PC-3 (cell line): Measurements from ENCODE around the gene MUC6. TPM values are rescaled to one million over a fixed set of nuclear protein-coding genes. Genes with fewer than 3 reads are reported as not detected.

ENCODE experiments used
- ATAC-seq: fragments of 200-7000 bp; cut with Tn5 transposase; 2 replicates; pipeline ENCODE4 v1.9.1; 2020; ENCODE audit warnings: mild to moderate bottlenecking, moderate library complexity
- BruUV-seq: library from RNA; stranded (reverse); fragments of 400-500 nt; replicated peaks from 2 replicates; lab custom pipeline; 2021; lab: Mats Ljungman, UMichigan
- CTCF ChIA-PET: fragments of 300-600 bp; sonication (Branson Sonifier 250); formaldehyde crosslinking; loops from one replicate; lab custom pipeline; 2022; ENCODE audit warnings: antibody characterized with exemption; lab: Charles Lee
- POLR2A ChIA-PET: fragments of 300-600 bp; sonication (Branson Sonifier 250); formaldehyde crosslinking; loops from one replicate; lab custom pipeline; 2022; ENCODE audit warnings: antibody characterized with exemption; ENCODE audit not compliant: unreplicated experiment; lab: Charles Lee
- DNase-seq: peaks from one replicate; pipeline ENCODE4 v3.0.0-alpha.2; 2015
- H2AFZ ChIP-seq: fragments of 300-600 bp; sonication (generic); 2 replicates; pipeline ENCODE4 v1.6.0; 2016; ENCODE audit warnings: antibody characterized with exemption, low read length
- H3F3A ChIP-seq: fragments of 300-600 bp; sonication (generic); one replicate; pipeline ENCODE4 v1.6.0; 2017; ENCODE audit warnings: antibody characterized with exemption, low read length, control low read depth, mild to moderate bottlenecking; ENCODE audit not compliant: unreplicated experiment
- H3K27ac ChIP-seq: fragments of 300-600 bp; sonication (generic); 2 replicates; pipeline ENCODE4 v1.5.1; 2016; ENCODE audit warnings: mild to moderate bottlenecking, low read length
- H3K27me3 ChIP-seq: fragments of 300-600 bp; sonication (generic); 2 replicates; pipeline ENCODE4 v1.6.1; 2016; ENCODE audit warnings: low read length, mixed read lengths
- H3K36me3 ChIP-seq: fragments of 300-600 bp; sonication (generic); 2 replicates; pipeline ENCODE4 v1.6.1; 2016; ENCODE audit warnings: low read depth, mixed run types, low read length, mixed read lengths
- H3K4me1 ChIP-seq: fragments of 300-600 bp; sonication (generic); 2 replicates; pipeline ENCODE4 v1.5.1; 2016; ENCODE audit warnings: low read length; ENCODE audit not compliant: insufficient read depth
- H3K4me2 ChIP-seq: fragments of 300-600 bp; sonication (generic); 2 replicates; pipeline ENCODE4 v1.6.0; 2016; ENCODE audit warnings: low read length
- H3K4me3 ChIP-seq: fragments of 300-600 bp; sonication (generic); 2 replicates; pipeline ENCODE4 v1.5.1; 2016; ENCODE audit warnings: mild to moderate bottlenecking, low read length, mixed read lengths
- H3K79me2 ChIP-seq: fragments of 300-600 bp; sonication (generic); 2 replicates; pipeline ENCODE4 v1.6.1; 2017; ENCODE audit warnings: low read length, mixed read lengths
- H3K9ac ChIP-seq: fragments of 300-600 bp; sonication (generic); 2 replicates; pipeline ENCODE4 v1.6.0; 2016; ENCODE audit warnings: mild to moderate bottlenecking, low read length
- H3K9me2 ChIP-seq: fragments of 300-600 bp; sonication (generic); replicated peaks from 2 replicates; pipeline ENCODE4 v1.6.1; 2016; ENCODE audit warnings: mixed run types, low read length, mixed read lengths
- H3K9me3 ChIP-seq: fragments of 300-600 bp; sonication (generic); 2 replicates; pipeline ENCODE4 v1.6.1; 2016; ENCODE audit warnings: low read length, mixed read lengths
- H4K20me1 ChIP-seq: fragments of 300-600 bp; sonication (generic); 2 replicates; pipeline ENCODE4 v1.6.1; 2016; ENCODE audit warnings: low read length, mixed read lengths
- EZH2 ChIP-seq: fragments of 300-600 bp; sonication (generic); IDR thresholded peaks from one replicate; pipeline ENCODE4 v1.6.1; 2017; ENCODE audit warnings: antibody characterized with exemption, mild to moderate bottlenecking, low read length; ENCODE audit not compliant: unreplicated experiment
- EZH2phosphoT487 ChIP-seq: fragments of 300-600 bp; sonication (generic); IDR thresholded peaks from 2 replicates; pipeline ENCODE4 v1.6.1; 2018; ENCODE audit warnings: mild to moderate bottlenecking, antibody characterized with exemption, low read length, borderline replicate concordance
- intact Hi-C: fragments of 100-400 bp; cut with micrococcal nuclease; formaldehyde crosslinking; loops from 2 replicates; pipeline ENCODE4 v1.9.0; 2023
- total RNA-seq: library from RNA; depleted of rRNA; stranded (reverse); fragments of >200 nt; gene quantifications from 2 replicates; pipeline ENCODE4 v1.2.3, GENCODE V29; 2014
- TF ChIP-seq, protein P1 (sequence below): fragments of 300-600 bp; sonication (generic); conservative IDR thresholded peaks from 2 replicates; pipeline ENCODE4 v1.5.1; 2017; ENCODE audit warnings: antibody characterized with exemption, low read depth, mild to moderate bottlenecking, low read length

Gene MUC6
- total RNA-seq, 1 experiment from 2014 or later, result 0.18 TPM

DNA sequence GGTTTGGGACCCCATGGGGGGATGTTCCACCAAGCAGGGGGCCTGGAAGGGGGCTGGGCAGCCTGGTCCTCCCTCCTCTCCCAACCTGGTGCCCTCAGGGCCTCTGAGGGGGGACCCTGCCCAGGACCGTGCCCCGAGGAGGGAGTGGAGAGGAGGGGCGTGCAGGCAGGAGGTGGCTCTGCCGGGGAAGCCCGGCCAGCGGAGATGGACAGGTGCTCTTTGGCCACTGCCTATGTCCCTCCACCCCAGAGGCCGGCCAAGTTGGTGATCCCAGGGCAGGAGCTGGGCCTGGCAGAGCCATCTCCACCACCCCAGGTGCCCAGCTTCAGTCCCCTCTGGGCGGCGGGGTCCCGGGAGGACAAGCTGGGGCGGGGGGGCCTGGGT is 40.5 kb upstream of the MUC6 start:
- POLR2A ChIA-PET, result no interaction called here
- TF ChIP-seq EZH2 (no peak), EZH2phosphoT487 (no peak)
- TF ChIP-seq, protein P1, sequence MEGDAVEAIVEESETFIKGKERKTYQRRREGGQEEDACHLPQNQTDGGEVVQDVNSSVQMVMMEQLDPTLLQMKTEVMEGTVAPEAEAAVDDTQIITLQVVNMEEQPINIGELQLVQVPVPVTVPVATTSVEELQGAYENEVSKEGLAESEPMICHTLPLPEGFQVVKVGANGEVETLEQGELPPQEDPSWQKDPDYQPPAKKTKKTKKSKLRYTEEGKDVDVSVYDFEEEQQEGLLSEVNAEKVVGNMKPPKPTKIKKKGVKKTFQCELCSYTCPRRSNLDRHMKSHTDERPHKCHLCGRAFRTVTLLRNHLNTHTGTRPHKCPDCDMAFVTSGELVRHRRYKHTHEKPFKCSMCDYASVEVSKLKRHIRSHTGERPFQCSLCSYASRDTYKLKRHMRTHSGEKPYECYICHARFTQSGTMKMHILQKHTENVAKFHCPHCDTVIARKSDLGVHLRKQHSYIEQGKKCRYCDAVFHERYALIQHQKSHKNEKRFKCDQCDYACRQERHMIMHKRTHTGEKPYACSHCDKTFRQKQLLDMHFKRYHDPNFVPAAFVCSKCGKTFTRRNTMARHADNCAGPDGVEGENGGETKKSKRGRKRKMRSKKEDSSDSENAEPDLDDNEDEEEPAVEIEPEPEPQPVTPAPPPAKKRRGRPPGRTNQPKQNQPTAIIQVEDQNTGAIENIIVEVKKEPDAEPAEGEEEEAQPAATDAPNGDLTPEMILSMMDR, result no peak
- Histone ChIP-seq H3K79me2 (no peaks in the 10 kb centered on the region), H3K27me3 (no peaks in the 10 kb centered on the region), H3K4me1 (peaks cover 21% of the 10 kb centered on the region), H3F3A (no peaks in the 10 kb centered on the region), H4K20me1 (no peaks in the 10 kb centered on the region), H3K4me2 (no peak overlapping the region), H3K9ac (no peak overlapping the region), H3K4me3 (no peak overlapping the region), H3K36me3 (no peaks in the 10 kb centered on the region), H3K27ac (no peak overlapping the region), H3K9me3 (no peaks in the 10 kb centered on the region), H3K9me2 (no peaks in the 10 kb centered on the region), H2AFZ (no peak overlapping the region)
- DNase-seq, result no peak
- ATAC-seq, result no peak
- no TSS peak for BruUV-seq
- intact Hi-C loops, result no loop called here
- CTCF ChIA-PET, result no interaction called here

DNA sequence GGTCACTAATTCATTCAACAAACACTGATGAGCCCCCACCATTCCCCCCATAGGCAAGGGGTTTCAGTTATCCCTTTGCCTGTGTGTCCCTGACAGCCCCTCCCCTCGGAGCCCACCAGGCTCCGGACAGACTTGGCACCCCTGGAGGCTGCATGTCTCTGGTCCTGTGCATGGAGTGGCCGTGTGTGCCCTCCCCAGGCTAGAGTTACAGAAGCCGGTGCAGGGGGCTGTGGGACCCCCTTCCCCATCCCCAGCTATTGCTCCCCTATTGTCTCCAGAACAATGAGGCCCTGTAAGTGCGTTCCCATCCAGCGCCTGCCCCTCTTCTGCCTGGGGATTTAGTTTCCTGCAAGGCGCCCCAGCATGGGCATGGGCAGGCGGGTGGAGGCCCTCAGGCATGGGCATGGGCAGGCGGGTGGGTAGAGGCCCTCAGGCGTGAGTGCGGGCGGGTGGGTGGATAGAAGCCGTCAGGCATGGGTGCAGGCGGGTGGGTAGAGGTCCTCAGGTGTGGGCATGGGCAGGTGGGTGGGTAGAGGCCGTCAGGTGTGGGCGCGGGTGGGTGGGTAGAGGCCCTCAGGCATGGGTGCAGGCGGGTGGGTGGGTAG is 39.6 kb upstream of the MUC6 start:
- no peak for ATAC-seq
- no peaks in the 10 kb centered on the region for H3K9me2 ChIP-seq
- ChIA-PET CTCF (no interaction called here), POLR2A (no interaction called here)
- H2AFZ ChIP-seq, result no peak overlapping the region
- no peaks in the 10 kb centered on the region for H4K20me1 ChIP-seq
- DNase-seq, result no peak
- peaks cover 28% of the 10 kb centered on the region for H3K4me1 ChIP-seq
- no TSS peak for BruUV-seq
- no peaks in the 10 kb centered on the region for H3K36me3 ChIP-seq
- no peaks in the 10 kb centered on the region for H3K79me2 ChIP-seq
- intact Hi-C loops, result no loop called here
- no peak overlapping the region for H3K4me3 ChIP-seq
- H3K27ac ChIP-seq, result no peak overlapping the region
- H3F3A ChIP-seq, result no peaks in the 10 kb centered on the region
- no peaks in the 10 kb centered on the region for H3K27me3 ChIP-seq
- TF ChIP-seq, protein P1, result no peak
- TF ChIP-seq EZH2, result no peak
- no peak for TF ChIP-seq EZH2phosphoT487
- H3K9ac ChIP-seq, result no peak overlapping the region
- H3K4me2 ChIP-seq, result no peak overlapping the region
- no peaks in the 10 kb centered on the region for H3K9me3 ChIP-seq

DNA sequence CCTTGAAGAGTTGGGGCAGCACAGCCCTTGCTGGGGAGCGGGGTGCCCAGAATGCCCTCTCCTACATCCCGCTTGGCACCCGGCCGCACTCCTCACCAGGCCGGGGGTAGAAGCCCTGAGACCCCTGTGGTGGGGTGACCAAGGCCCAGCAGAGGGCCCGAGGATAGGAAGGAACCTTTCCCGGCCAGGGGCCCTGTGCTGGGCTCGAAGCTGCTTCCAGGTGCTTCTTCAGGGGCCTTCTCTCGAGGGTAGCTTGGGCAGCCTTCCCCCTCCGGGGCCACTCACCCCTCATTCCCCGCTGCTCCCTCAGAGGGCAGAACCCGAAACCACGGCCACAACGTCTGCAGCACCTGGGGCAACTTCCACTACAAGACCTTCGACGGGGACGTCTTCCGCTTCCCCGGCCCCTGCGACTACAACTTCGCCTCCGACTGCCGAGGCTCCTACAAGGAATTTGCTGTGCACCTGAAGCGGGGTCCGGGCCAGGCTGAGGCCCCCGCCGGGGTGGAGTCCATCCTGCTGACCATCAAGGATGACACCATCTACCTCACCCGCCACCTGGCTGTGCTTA is 38.9 kb upstream of the MUC6 start:
- ATAC-seq (no peak), DNase-seq (no peak)
- H3K9me3 ChIP-seq, result no peaks in the 10 kb centered on the region
- intact Hi-C loops, result no loop called here
- BruUV-seq, result no TSS peak
- no peak overlapping the region for H3K9ac ChIP-seq
- H3F3A ChIP-seq, result no peaks in the 10 kb centered on the region
- no peak overlapping the region for H2AFZ ChIP-seq
- ChIA-PET POLR2A (no interaction called here), CTCF (no interaction called here)
- no peak overlapping the region for H3K27ac ChIP-seq
- TF ChIP-seq, protein P1, result no peak
- no peak for TF ChIP-seq EZH2
- no peak for TF ChIP-seq EZH2phosphoT487
- peaks cover 28% of the 10 kb centered on the region for H3K4me1 ChIP-seq
- H4K20me1 ChIP-seq, result no peaks in the 10 kb centered on the region
- H3K79me2 ChIP-seq, result no peaks in the 10 kb centered on the region
- H3K4me3 ChIP-seq, result no peak overlapping the region
- H3K36me3 ChIP-seq, result no peaks in the 10 kb centered on the region
- H3K9me2 ChIP-seq, result no peaks in the 10 kb centered on the region
- no peak overlapping the region for H3K4me2 ChIP-seq
- no peaks in the 10 kb centered on the region for H3K27me3 ChIP-seq
